GM23338 (cell line): ENCODE data around the gene FBXO28. TPM values are rescaled to one million over a fixed set of nuclear protein-coding genes. Genes with fewer than 3 reads are reported as not detected.
A peak's percentile ranks its signal among the peaks of the same experiment; 100 is the strongest.

Experiments used
- ATAC-seq: fragments of 200-7000 bp; cut with Tn5 transposase; 3 replicates; pipeline ENCODE4 v1.9.1; 2020
- DNase-seq: peaks from one replicate; pipeline ENCODE4 v3.0.0-alpha.2; 2015; ENCODE audit warnings: low spot score
- H2AFZ ChIP-seq: fragments of 200-600 bp; sonication (generic); 2 replicates; pipeline ENCODE4 v1.8.0; 2016; ENCODE audit warnings: antibody characterized with exemption, mild to moderate bottlenecking, moderate library complexity
- H3F3A ChIP-seq: fragments of 200-600 bp; sonication (generic); replicated peaks from 2 replicates; pipeline ENCODE4 v1.8.0; 2017; ENCODE audit warnings: antibody characterized with exemption, mixed run types, low read depth
- H3K27ac ChIP-seq: fragments of 200-600 bp; sonication (generic); 2 replicates; pipeline ENCODE4 v1.6.1; 2016; ENCODE audit warnings: low read depth
- H3K27me3 ChIP-seq: fragments of 200-600 bp; sonication (generic); 2 replicates; pipeline ENCODE4 v1.8.0; 2016; ENCODE audit warnings: mild to moderate bottlenecking, mixed run types, moderate library complexity; ENCODE audit not compliant: insufficient read depth
- H3K36me3 ChIP-seq: fragments of 200-600 bp; sonication (generic); 2 replicates; pipeline ENCODE4 v1.8.0; 2016; ENCODE audit warnings: mild to moderate bottlenecking; ENCODE audit not compliant: insufficient read depth
- H3K4me1 ChIP-seq: fragments of 200-600 bp; sonication (generic); 2 replicates; pipeline ENCODE4 v1.8.0; 2016; ENCODE audit warnings: mild to moderate bottlenecking, moderate library complexity; ENCODE audit not compliant: insufficient read depth
- H3K4me2 ChIP-seq: fragments of 200-600 bp; sonication (generic); 2 replicates; pipeline ENCODE4 v1.7.1; 2017; ENCODE audit warnings: mixed run types
- H3K4me3 ChIP-seq: fragments of 200-600 bp; sonication (generic); 2 replicates; pipeline ENCODE4 v1.6.1; 2016; ENCODE audit warnings: mixed run types
- H3K79me2 ChIP-seq: fragments of 200-600 bp; sonication (generic); replicated peaks from 2 replicates; pipeline ENCODE4 v1.8.0; 2017; ENCODE audit warnings: mild to moderate bottlenecking; ENCODE audit not compliant: insufficient read depth
- H3K9me2 ChIP-seq: fragments of 200-600 bp; sonication (generic); 2 replicates; pipeline ENCODE4 v1.8.0; 2017; ENCODE audit not compliant: insufficient read depth
- H4K20me1 ChIP-seq: fragments of 200-600 bp; sonication (generic); replicated peaks from 2 replicates; pipeline ENCODE4 v1.8.0; 2017; ENCODE audit warnings: mild to moderate bottlenecking; ENCODE audit not compliant: insufficient read depth
- H3K27ac Mint-ChIP-seq: 2 replicates; pipeline ENCODE4 v1.8.0; 2020; ENCODE audit warnings: inconsistent platforms, mild to moderate bottlenecking, moderate library complexity, mixed read lengths
- H3K27me3 Mint-ChIP-seq: 3 replicates; pipeline ENCODE4 v1.8.0; 2022; ENCODE audit warnings: low read depth, mild to moderate bottlenecking, moderate library complexity, mixed read lengths, inconsistent platforms; ENCODE audit not compliant: insufficient read depth, poor library complexity
- H3K36me3 Mint-ChIP-seq: 3 replicates; pipeline ENCODE4 v1.8.0; 2021; ENCODE audit warnings: low read depth, mild to moderate bottlenecking, inconsistent platforms, moderate library complexity, mixed read lengths
- H3K4me1 Mint-ChIP-seq: 3 replicates; pipeline ENCODE4 v1.8.0; 2020; ENCODE audit warnings: mild to moderate bottlenecking, inconsistent platforms, mixed read lengths
- H3K4me3 Mint-ChIP-seq: 3 replicates; pipeline ENCODE4 v1.8.0; 2021; ENCODE audit warnings: moderate library complexity, mild to moderate bottlenecking, inconsistent platforms, mixed read lengths
- H3K9me3 Mint-ChIP-seq: 3 replicates; pipeline ENCODE4 v1.8.0; 2020; ENCODE audit warnings: moderate library complexity, mild to moderate bottlenecking, inconsistent platforms, mixed read lengths
- CREB1 ChIP-seq: fragments of 250-450 bp; sonication (Bioruptor Pico); IDR thresholded peaks from 2 replicates; pipeline ENCODE4 v1.5.0; 2020; ENCODE audit warnings: low read depth, mild to moderate bottlenecking, moderate library complexity
- CTCF ChIP-seq, 2 experiments: fragments of 200-600 bp in 1 of 2; sonication (generic) in 1 of 2; conservative IDR thresholded peaks; 2 replicates each; pipeline versions ENCODE4 v1.5.1 to v1.6.1; 2016 to 2017; ENCODE audit warnings: antibody characterized with exemption in 2 of 2, low read depth in 2 of 2, mild to moderate bottlenecking in 2 of 2, moderate library complexity in 1 of 2
- ETS1 ChIP-seq: IDR thresholded peaks from 2 replicates; pipeline ENCODE4 v1.6.1; 2016; ENCODE audit warnings: antibody characterized with exemption
- EZH2 ChIP-seq: fragments of 200-600 bp; sonication (generic); IDR thresholded peaks from one replicate; pipeline ENCODE4 v1.8.0; 2017; ENCODE audit warnings: antibody characterized with exemption, mild to moderate bottlenecking, low read depth; ENCODE audit not compliant: unreplicated experiment
- EZH2phosphoT487 ChIP-seq: fragments of 200-600 bp; sonication (generic); IDR thresholded peaks from one replicate; pipeline ENCODE4 v1.8.1; 2018; ENCODE audit warnings: antibody characterized with exemption; ENCODE audit not compliant: unreplicated experiment
- JUNB ChIP-seq: IDR thresholded peaks from one replicate; pipeline ENCODE4 v1.6.1; 2016; ENCODE audit warnings: antibody characterized with exemption; ENCODE audit not compliant: unreplicated experiment
- NANOG ChIP-seq: IDR thresholded peaks from 2 replicates; pipeline ENCODE4 v1.6.1; 2016; ENCODE audit warnings: antibody characterized with exemption, borderline replicate concordance
- POLR2AphosphoS5 ChIP-seq: IDR thresholded peaks from 2 replicates; pipeline ENCODE4 v1.6.1; 2016; ENCODE audit warnings: antibody characterized with exemption, low read depth
- REST ChIP-seq: IDR thresholded peaks from one replicate; pipeline ENCODE4 v1.6.1; 2018; ENCODE audit warnings: antibody characterized with exemption; ENCODE audit not compliant: unreplicated experiment
- STAT1 ChIP-seq: IDR thresholded peaks from one replicate; pipeline ENCODE4 v1.6.1; 2016; ENCODE audit warnings: antibody characterized with exemption; ENCODE audit not compliant: unreplicated experiment
- ZNF114 ChIP-seq: fragments of 250-450 bp; sonication (Bioruptor Pico); IDR thresholded peaks from 2 replicates; pipeline ENCODE4 v1.5.0; 2020; ENCODE audit warnings: mild to moderate bottlenecking, moderate library complexity
- ZNF331 ChIP-seq: fragments of 250-450 bp; sonication (Bioruptor Pico); IDR thresholded peaks from 2 replicates; pipeline ENCODE4 v1.5.0; 2020; ENCODE audit warnings: low read depth, mild to moderate bottlenecking, moderate library complexity
- ZNF462 ChIP-seq: fragments of 250-450 bp; sonication (Bioruptor Pico); IDR thresholded peaks from 2 replicates; pipeline ENCODE4 v1.5.0; 2020; ENCODE audit warnings: mild to moderate bottlenecking, moderate library complexity
- polyA plus RNA-seq: library from polyadenylated mRNA; unstranded; fragments of >200 nt; fragmentation: Nextera tagmentation; extraction: Ambion mirVana; gene quantifications from 2 replicates; pipeline ENCODE4 v1.2.1, GENCODE V29; 2016
- total RNA-seq: library from RNA; depleted of rRNA; stranded (reverse); fragments of >200 nt; shearing (Covaris generic); gene quantifications from 2 replicates; pipeline ENCODE4 v1.2.3, GENCODE V29; 2014

FBXO28 gene
- total and polyA plus RNA-seq, 2 experiments from 2014 or later: 16.9 to 45.2 TPM

- Histone ChIP-seq H3K4me1 (no peaks in the 10 kb centered on the region), H2AFZ (peak overlapping the region; percentile 14; the same call in 1 of the 2 replicates), H3F3A (0 out of 2 replicates have a peak, but pooled peaks cover 4% of the 10 kb centered on the region), H3K4me3 (no peak overlapping the region), H3K36me3 (no peaks in the 10 kb centered on the region), H3K4me2 (no peak overlapping the region), H3K27ac (no peak overlapping the region), H4K20me1 (no peaks in the 10 kb centered on the region), H3K79me2 (no peaks in the 10 kb centered on the region), H3K9me2 (no peaks in the 10 kb centered on the region; the same call in none of the 2 replicates), H3K27me3 (no peaks in the 10 kb centered on the region)
- ATAC-seq (no peak), DNase-seq (no peak)
- H3K4me3 Mint-ChIP-seq: no peak overlapping the region
- peaks cover 6% of the 10 kb centered on the region; the same call in 2 of the 3 replicates for H3K36me3 Mint-ChIP-seq
- no peak overlapping the region for H3K27ac Mint-ChIP-seq
- no peak for TF ChIP-seq ETS1
- no peak for TF ChIP-seq ZNF331 (CRISPR knock-in tag)
- no peak for TF ChIP-seq JUNB
- TF ChIP-seq CTCF (conservative IDR thresholded peaks at IDR 0.05; ENCODE audit: low read depth in 2 of 2): no peak
- no peak for TF ChIP-seq EZH2
- TF ChIP-seq POLR2AphosphoS5: no peak
- TF ChIP-seq STAT1: no peak
- TF ChIP-seq ZNF462 (CRISPR knock-in tag): no peak
- TF ChIP-seq CREB1 (CRISPR knock-in tag): no peak
- TF ChIP-seq REST: no peak
- TF ChIP-seq ZNF114 (CRISPR knock-in tag): no peak
- no peak for TF ChIP-seq NANOG
- TF ChIP-seq EZH2phosphoT487: no peak
- H3K27me3 Mint-ChIP-seq: peaks cover 2% of the 10 kb centered on the region
- no peaks in the 10 kb centered on the region for H3K4me1 Mint-ChIP-seq
- H3K9me3 Mint-ChIP-seq: peaks cover 8% of the 10 kb centered on the region
These were observed 18.0 kb upstream of the FBXO28 start for GRCh38 chr1:224095867-224096266.
